ENCODE data around the gene RNH1.
"Not testable (repeated sequence)": the region's sequence is repeated elsewhere in the genome, so short reads cannot be mapped to it uniquely, and the experiment has no call there.

Gene RNH1

GRCh38 chr11:520428-521176 lies 13.6 kb upstream of the RNH1 start:
- DNase-seq (ENCODE audit: low spot score), result no peak

- peak; percentile 92 for DNase-seq (ENCODE audit: low spot score)
Observed at GRCh38 chr11:518463-519202, 11.6 kb upstream of the RNH1 start.

- not testable (repeated sequence) for DNase-seq (ENCODE audit: low spot score)
Observed at GRCh38 chr11:516918-517685, 10.1 kb upstream of the RNH1 start.

GRCh38 chr11:516400-516799 lies 9.4 kb upstream of the RNH1 start:
- no peak for DNase-seq (ENCODE audit: low spot score)

GRCh38 chr11:515131-515530 lies 8.1 kb upstream of the RNH1 start:
- DNase-seq (ENCODE audit: low spot score), result no peak

- no peak for DNase-seq (ENCODE audit: low spot score)
Observed at GRCh38 chr11:514606-515005, 7.6 kb upstream of the RNH1 start.

GRCh38 chr11:512761-513595 lies 5.9 kb upstream of the RNH1 start:
- DNase-seq (ENCODE audit: low spot score), result no peak

GRCh38 chr11:508956-509355 lies 1.9 kb upstream of the RNH1 start:
- DNase-seq (ENCODE audit: low spot score), result no peak

GRCh38 chr11:507727-508515 lies 879 bp upstream of the RNH1 start:
- peak; percentile 8 for DNase-seq (ENCODE audit: low spot score)

- peak; percentile 95 for DNase-seq (ENCODE audit: low spot score)
Observed at GRCh38 chr11:506238-506994, 626 bp downstream of the RNH1 start.

- peak; percentile 8 for DNase-seq (ENCODE audit: low spot score)
Observed at GRCh38 chr11:504994-505344, 2.1 kb downstream of the RNH1 start.

GRCh38 chr11:504053-504993 lies 2.7 kb downstream of the RNH1 start:
- peak; percentile 51 for DNase-seq (ENCODE audit: low spot score)

- DNase-seq (ENCODE audit: low spot score), result peak; percentile 44
Observed at GRCh38 chr11:503179-503981, 3.7 kb downstream of the RNH1 start.

- no peak for DNase-seq (ENCODE audit: low spot score)
Observed at GRCh38 chr11:502288-503178, 4.5 kb downstream of the RNH1 start.

- no peak for DNase-seq (ENCODE audit: low spot score)
Observed at GRCh38 chr11:501683-502287, 5.3 kb downstream of the RNH1 start.

- no peak for DNase-seq (ENCODE audit: low spot score)
Observed at GRCh38 chr11:501001-501682, 5.9 kb downstream of the RNH1 start.

Data from hematopoietic multipotent progenitor cell treated with erythropoietin and hydrocortisone succinate and interleukin-3 and kit ligand, for 17 days (in vitro differentiated cells).